KMS-11 (cell line): ENCODE measurements around the gene PPP2R3B.
"Not testable (repeated sequence)": the region's sequence is repeated elsewhere in the genome, so short reads cannot be mapped to it uniquely, and the experiment has no call there.

Experiments used
- H2AFZ ChIP-seq: fragments of 200-600 bp; sonication (generic); 2 replicates; pipeline ENCODE4 v1.6.1; 2016; ENCODE audit warnings: antibody characterized with exemption, mixed run types, low read depth
- H3K27ac ChIP-seq: fragments of 200-600 bp; sonication (generic); 2 replicates; pipeline ENCODE4 v1.6.1; 2016; ENCODE audit warnings: mild to moderate bottlenecking, mixed run types
- H3K27me3 ChIP-seq: fragments of 200-600 bp; sonication (generic); 2 replicates; pipeline ENCODE4 v1.6.1; 2017; ENCODE audit warnings: mild to moderate bottlenecking, low read depth, mixed run types, moderate library complexity; ENCODE audit not compliant: insufficient read depth
- H3K36me3 ChIP-seq: fragments of 200-600 bp; sonication (generic); 2 replicates; pipeline ENCODE4 v1.6.1; 2017; ENCODE audit warnings: mild to moderate bottlenecking, mixed run types; ENCODE audit not compliant: insufficient read depth
- H3K4me1 ChIP-seq: fragments of 200-600 bp; sonication (generic); 2 replicates; pipeline ENCODE4 v1.6.1; 2016; ENCODE audit warnings: mild to moderate bottlenecking, low read depth, mixed run types; ENCODE audit not compliant: poor library complexity, severe bottlenecking
- H3K4me2 ChIP-seq: fragments of 200-600 bp; sonication (generic); 2 replicates; pipeline ENCODE4 v1.7.0; 2016; ENCODE audit warnings: mild to moderate bottlenecking, mixed run types
- H3K4me3 ChIP-seq: fragments of 200-600 bp; sonication (generic); IDR thresholded peaks from 2 replicates; pipeline ENCODE4 v1.6.1; 2017; ENCODE audit warnings: low read depth, low read length, mixed read lengths; ENCODE audit not compliant: insufficient read depth
- H3K79me2 ChIP-seq: fragments of 200-600 bp; sonication (generic); 2 replicates; pipeline ENCODE4 v1.6.1; 2016; ENCODE audit warnings: low read depth, mixed run types; ENCODE audit not compliant: insufficient read depth
- H3K9ac ChIP-seq: fragments of 200-600 bp; sonication (generic); 2 replicates; pipeline ENCODE4 v1.6.1; 2016; ENCODE audit warnings: mild to moderate bottlenecking, mixed run types
- H4K20me1 ChIP-seq: fragments of 200-600 bp; sonication (generic); 2 replicates; pipeline ENCODE4 v1.6.1; 2016; ENCODE audit warnings: mild to moderate bottlenecking, mixed run types; ENCODE audit not compliant: insufficient read depth
- TF ChIP-seq, protein P1 (sequence below): fragments of 200-600 bp; sonication (generic); conservative IDR thresholded peaks from 2 replicates; pipeline ENCODE4 v1.6.1; 2017; ENCODE audit warnings: low read depth, mild to moderate bottlenecking, antibody characterized with exemption, low read length, moderate library complexity, mixed read lengths

Gene PPP2R3B

DNA sequence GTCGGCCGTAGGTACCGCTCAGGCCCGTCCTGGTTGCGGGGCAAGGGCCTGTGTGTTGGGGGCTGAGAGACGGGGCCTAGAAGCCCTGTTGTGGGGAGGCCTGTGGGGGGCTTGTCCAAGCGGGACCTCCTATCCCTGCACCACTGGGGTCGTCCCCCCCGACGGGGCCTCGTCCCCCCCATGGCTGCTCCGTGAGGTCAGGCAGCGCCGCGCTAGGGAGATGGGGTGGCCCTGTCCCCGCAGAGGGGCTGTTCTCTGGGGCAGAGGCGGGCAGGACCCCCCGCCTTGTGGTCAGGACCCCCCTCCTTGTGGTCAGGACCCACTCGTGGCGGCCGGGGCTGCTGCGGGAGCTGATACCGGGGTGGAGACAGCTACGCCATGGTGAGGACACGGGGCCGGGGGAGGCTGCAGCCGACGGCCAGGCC lies 56.0 kb downstream of the PPP2R3B start:
- H3K79me2 ChIP-seq: no peaks in the 10 kb centered on the region
- no peaks in the 10 kb centered on the region for H3K27me3 ChIP-seq
- no peaks in the 10 kb centered on the region for H3K4me1 ChIP-seq
- no peak overlapping the region for H2AFZ ChIP-seq
- no peak overlapping the region for H3K4me2 ChIP-seq
- H3K27ac ChIP-seq: no peak overlapping the region
- H3K36me3 ChIP-seq: no peaks in the 10 kb centered on the region
- TF ChIP-seq, protein P1, sequence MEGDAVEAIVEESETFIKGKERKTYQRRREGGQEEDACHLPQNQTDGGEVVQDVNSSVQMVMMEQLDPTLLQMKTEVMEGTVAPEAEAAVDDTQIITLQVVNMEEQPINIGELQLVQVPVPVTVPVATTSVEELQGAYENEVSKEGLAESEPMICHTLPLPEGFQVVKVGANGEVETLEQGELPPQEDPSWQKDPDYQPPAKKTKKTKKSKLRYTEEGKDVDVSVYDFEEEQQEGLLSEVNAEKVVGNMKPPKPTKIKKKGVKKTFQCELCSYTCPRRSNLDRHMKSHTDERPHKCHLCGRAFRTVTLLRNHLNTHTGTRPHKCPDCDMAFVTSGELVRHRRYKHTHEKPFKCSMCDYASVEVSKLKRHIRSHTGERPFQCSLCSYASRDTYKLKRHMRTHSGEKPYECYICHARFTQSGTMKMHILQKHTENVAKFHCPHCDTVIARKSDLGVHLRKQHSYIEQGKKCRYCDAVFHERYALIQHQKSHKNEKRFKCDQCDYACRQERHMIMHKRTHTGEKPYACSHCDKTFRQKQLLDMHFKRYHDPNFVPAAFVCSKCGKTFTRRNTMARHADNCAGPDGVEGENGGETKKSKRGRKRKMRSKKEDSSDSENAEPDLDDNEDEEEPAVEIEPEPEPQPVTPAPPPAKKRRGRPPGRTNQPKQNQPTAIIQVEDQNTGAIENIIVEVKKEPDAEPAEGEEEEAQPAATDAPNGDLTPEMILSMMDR: no peak
- H4K20me1 ChIP-seq: no peaks in the 10 kb centered on the region
- no peak overlapping the region for H3K4me3 ChIP-seq
- H3K9ac ChIP-seq: no peak overlapping the region

DNA sequence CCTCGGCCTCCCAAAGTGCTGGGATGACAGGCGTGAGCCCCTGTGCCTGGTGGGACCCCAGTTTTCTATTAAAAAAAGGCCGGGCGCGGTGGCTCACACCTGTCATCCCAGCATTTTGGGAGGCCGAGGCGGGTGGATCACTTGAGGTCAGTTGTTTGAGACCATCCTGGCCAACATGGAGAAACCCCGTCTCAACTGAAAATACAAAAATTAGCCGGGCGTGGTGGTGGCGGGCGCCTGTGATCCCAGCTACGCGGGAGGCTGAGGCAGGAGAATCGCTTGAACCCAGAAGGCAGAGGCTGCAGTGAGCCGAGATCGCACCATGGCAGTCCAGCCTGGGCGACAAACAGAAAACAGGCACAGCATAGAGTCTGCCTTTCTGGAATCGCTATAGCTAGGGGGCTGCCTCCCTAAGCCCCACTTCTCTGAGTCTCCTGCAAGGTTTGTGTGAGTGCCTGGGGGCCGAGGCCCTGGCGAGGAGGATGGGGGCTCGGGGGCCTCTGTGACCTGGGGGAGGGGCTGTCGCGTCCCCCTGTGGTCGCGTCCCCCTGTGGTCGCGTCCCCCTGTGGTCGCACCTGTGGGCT lies 56.5 kb downstream of the PPP2R3B start:
- not testable (repeated sequence) for H3K4me2 ChIP-seq, H4K20me1 ChIP-seq, H3K4me3 ChIP-seq, H3K9ac ChIP-seq, H3K79me2 ChIP-seq, H3K27ac ChIP-seq, H3K36me3 ChIP-seq, H3K4me1 ChIP-seq, H3K27me3 ChIP-seq, H2AFZ ChIP-seq

DNA sequence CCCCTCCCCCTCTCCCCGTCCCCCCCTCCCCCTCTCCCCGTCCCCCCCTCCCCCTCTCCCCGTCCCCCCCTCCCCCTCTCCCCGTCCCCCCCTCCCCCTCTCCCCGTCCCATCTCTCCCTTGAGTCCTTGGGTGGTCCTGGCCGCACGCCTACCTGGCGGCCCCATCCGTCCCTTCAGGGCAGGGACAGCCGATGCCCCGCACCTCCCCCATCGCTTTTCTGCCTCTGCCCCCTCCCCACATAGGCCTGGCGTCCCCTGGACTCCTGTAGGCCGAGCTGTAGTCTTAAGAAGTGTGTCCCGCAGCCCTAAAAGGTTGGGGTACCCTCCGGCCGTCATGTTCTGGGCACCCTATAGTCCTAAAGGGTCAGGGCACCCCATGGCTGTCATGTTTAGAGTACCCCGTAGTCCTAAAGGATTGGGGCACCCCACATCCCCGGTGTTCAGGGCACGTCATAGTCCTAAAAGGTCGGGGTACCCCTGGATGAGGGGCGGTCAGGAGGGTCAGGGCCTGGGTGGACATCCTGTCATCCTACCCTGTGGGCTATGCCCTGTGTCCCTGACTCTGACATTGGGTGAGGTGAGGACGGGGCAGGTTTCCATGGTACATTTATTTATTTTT lies 57.3 kb downstream of the PPP2R3B start:
- Histone ChIP-seq H3K4me3 (no peak overlapping the region), H3K27ac (no peak overlapping the region)

DNA sequence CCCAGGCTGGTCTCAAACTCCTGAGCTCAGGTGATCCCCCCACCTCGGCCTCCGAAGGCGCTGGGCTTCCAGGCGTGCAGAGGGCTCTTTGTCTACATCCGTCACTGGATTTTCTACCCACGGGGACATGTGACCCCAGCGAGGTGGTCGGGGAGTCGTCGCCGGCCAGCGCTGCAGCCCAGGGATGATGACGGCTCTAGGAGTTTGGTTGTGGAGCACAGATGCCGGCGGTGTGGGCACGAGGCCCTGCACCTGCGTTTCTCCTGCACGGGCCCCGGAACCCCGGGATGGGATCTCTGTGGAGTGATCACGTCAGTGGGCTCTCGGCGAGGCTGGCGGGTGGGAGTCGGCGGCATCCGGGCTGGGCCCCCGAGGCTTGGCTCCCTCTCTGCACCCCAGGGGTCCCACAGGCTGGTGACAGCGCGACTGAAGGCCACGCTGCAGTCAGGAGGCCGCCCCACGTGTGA lies 59.0 kb downstream of the PPP2R3B start:
- H3K27ac ChIP-seq: no peak overlapping the region
- H3K79me2 ChIP-seq: no peaks in the 10 kb centered on the region
- H2AFZ ChIP-seq: no peak overlapping the region
- H3K36me3 ChIP-seq: no peaks in the 10 kb centered on the region
- no peak overlapping the region for H3K9ac ChIP-seq
- H3K4me2 ChIP-seq: no peak overlapping the region
- no peaks in the 10 kb centered on the region for H4K20me1 ChIP-seq
- TF ChIP-seq, protein P1: no peak
- no peaks in the 10 kb centered on the region for H3K27me3 ChIP-seq
- no peak overlapping the region for H3K4me3 ChIP-seq
- H3K4me1 ChIP-seq: no peaks in the 10 kb centered on the region

More for the DNA sequence above, 57.3 kb downstream of the PPP2R3B start:
- TF ChIP-seq, protein P1: no peak
- H4K20me1 ChIP-seq: no peaks in the 10 kb centered on the region
- no peaks in the 10 kb centered on the region for H3K79me2 ChIP-seq
- no peak overlapping the region for H3K4me2 ChIP-seq
- no peaks in the 10 kb centered on the region for H3K4me1 ChIP-seq
- H2AFZ ChIP-seq: no peak overlapping the region
- H3K36me3 ChIP-seq: no peaks in the 10 kb centered on the region
- no peaks in the 10 kb centered on the region for H3K27me3 ChIP-seq
- H3K9ac ChIP-seq: no peak overlapping the region

DNA sequence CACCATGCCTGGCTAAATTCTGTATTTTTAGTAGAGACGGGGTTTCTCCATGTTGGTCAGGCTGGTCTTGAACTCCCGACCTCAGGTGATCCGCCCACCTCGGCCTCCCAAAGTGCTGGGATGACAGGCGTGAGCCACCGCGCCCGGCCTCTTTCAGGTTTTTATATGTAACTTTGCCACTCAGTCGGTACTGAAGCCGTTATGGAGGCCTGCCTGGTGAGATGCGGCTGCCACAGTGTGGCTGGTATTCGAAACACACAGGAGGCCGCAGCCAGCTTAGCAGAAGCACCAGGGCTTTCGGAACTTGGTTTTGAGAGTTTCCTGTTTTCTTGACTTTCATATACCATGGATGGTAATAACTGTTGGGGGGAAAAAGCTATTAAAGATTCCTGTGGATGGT lies 62.0 kb downstream of the PPP2R3B start:
- H3K27me3 ChIP-seq, H3K36me3 ChIP-seq, H3K4me2 ChIP-seq, H3K27ac ChIP-seq, H3K4me3 ChIP-seq, H4K20me1 ChIP-seq, H3K9ac ChIP-seq, H3K79me2 ChIP-seq, H3K4me1 ChIP-seq, H2AFZ ChIP-seq: not testable (repeated sequence)
